Activated CD8-positive, alpha-beta T cell treated with anti-CD3 and anti-CD28 coated beads, Interleukin-2, amount 10 ng/mL, durations not matched to agents 7 days and 5 days (primary cell): ENCODE data around the gene KRTAP4-11. TPM values are rescaled to one million over a fixed set of nuclear protein-coding genes. Genes with fewer than 3 reads are reported as not detected.
"Not testable (repeated sequence)": the region's sequence is repeated elsewhere in the genome, so short reads cannot be mapped to it uniquely, and the experiment has no call there.

Experiments used
- ATAC-seq: fragments of 150-1000 bp; cut with Tn5 transposase; one replicate; pipeline ENCODE4 v1.10.0; 2021; ENCODE audit warnings: moderate library complexity
- CTCF ChIA-PET: fragments of 350-600 bp; sonication (Branson Sonifier 250); formaldehyde crosslinking; loops from one replicate; lab custom pipeline; 2021; ENCODE audit warnings: antibody characterized with exemption; lab: Charles Lee
- POLR2A ChIA-PET: fragments of 350-600 bp; sonication (Branson Sonifier 250); formaldehyde crosslinking; loops from one replicate; lab custom pipeline; 2021; ENCODE audit warnings: antibody characterized with exemption; lab: Charles Lee
- DNase-seq: peaks from one replicate; pipeline ENCODE4 v3.0.0-alpha.2; 2020
- H3K27ac Mint-ChIP-seq: one replicate; pipeline ENCODE4 v1.8.0; 2021; ENCODE audit warnings: mild to moderate bottlenecking, mixed read lengths
- H3K27me3 Mint-ChIP-seq: one replicate; pipeline ENCODE4 v1.8.0; 2021; ENCODE audit warnings: low read depth, mixed read lengths
- H3K36me3 Mint-ChIP-seq: one replicate; pipeline ENCODE4 v1.8.0; 2021; ENCODE audit warnings: low read depth, mixed read lengths
- H3K4me1 Mint-ChIP-seq: one replicate; pipeline ENCODE4 v1.8.0; 2021; ENCODE audit warnings: low read depth, mixed read lengths
- H3K4me3 Mint-ChIP-seq: one replicate; pipeline ENCODE4 v1.8.0; 2021; ENCODE audit warnings: mild to moderate bottlenecking, mixed read lengths
- H3K9me3 Mint-ChIP-seq: one replicate; pipeline ENCODE4 v1.8.0; 2022; ENCODE audit warnings: mixed read lengths; ENCODE audit not compliant: insufficient read depth
- total RNA-seq, 2 experiments: library from RNA; stranded (reverse); gene quantifications; one replicate each; pipeline ENCODE4 v1.2.3, GENCODE V29; 2021

The KRTAP4-11 gene
- total RNA-seq, 2 experiments from 2014 or later, result not detected

DNA sequence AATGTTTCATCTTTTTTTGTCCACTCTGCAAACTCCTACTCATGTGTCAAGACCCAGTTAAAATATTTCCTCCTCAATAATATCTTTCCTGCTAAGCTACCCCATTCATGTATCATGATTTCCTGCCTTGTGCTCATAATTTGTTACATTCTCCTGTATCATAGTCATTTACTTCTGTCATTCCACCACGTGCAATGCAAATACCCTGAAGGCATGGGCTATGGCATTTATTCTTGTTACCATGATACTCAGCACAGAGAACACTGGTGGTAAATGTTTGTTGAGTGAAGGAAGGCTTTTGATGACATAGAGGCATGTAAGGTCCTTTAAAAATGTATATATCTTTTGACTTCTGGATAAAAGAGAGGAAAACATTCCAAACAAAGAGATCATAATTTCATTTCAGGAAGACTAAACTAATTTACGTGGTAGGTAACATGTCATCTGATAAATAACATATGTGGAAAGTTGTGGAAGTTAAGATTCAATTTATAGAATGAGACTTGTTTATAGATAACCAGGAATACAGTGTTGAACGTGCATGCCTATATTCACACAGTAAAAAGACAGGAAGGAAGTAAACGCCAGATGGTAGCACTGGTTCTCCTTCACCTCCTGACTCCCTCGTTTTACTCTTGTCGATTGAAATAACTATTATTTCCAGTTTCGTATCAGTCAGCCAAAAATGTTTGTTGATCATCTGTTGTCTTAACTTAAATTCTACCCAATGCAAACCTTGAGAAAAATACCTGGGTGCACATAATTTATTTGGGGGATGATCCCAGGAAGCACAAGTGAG, 18.3 kb downstream of the KRTAP4-11 start:
- CTCF ChIA-PET, H3K9me3 Mint-ChIP-seq, H3K4me3 Mint-ChIP-seq, POLR2A ChIA-PET, H3K27ac Mint-ChIP-seq, DNase-seq, ATAC-seq, H3K36me3 Mint-ChIP-seq, H3K27me3 Mint-ChIP-seq, H3K4me1 Mint-ChIP-seq: not testable (repeated sequence)

DNA sequence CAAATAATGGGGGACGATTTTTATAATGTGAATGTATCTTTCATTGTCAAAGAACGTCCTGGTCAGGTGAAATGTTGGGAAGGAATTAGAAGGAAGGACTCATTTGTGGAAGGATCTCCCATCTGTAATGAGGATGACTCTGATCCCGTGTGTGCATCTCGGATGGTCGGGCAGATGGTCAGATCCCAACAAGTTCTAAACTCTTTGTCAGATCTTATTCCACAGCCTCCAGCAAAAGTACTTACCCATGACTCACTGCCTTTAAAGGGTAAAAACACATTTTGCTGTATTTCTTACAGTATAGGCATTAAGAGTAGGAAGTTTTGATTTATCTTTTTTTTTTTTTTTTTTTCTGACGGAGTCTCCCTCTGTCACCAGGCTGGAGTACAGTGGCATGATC, 19.7 kb downstream of the KRTAP4-11 start:
- H3K4me3 Mint-ChIP-seq, result no peak overlapping the region
- DNase-seq (no peak), ATAC-seq (no peak)
- POLR2A ChIA-PET, result no interaction called here
- peaks cover 8% of the 10 kb centered on the region for H3K27me3 Mint-ChIP-seq
- CTCF ChIA-PET, result no interaction called here
- no peaks in the 10 kb centered on the region for H3K9me3 Mint-ChIP-seq
- no peak overlapping the region for H3K27ac Mint-ChIP-seq
- no peaks in the 10 kb centered on the region for H3K4me1 Mint-ChIP-seq
- no peaks in the 10 kb centered on the region for H3K36me3 Mint-ChIP-seq

DNA sequence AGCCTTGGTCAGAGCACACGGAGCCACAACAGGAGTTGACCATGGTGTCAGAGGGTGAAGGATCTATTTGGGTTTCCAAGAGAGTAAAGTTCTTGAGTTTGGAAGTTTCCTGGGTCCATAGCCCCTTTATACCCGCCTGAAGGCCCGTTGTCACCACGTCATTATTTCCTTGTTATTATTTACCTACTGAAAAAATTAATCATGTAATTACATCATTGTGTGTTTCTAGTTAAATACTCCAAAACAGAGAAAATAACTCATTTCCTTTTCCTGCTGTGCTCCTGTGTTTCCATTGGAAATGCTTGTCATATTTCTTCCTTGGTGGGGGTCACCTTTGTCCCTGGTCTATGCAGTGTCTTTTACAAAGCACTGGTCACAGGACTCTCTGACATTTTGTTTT, 20.1 kb downstream of the KRTAP4-11 start, which contains the start of gene KRTAP4-8:
TSS of gene KRTAP4-8 (minus strand) at position 101 of the 400 bp plus-strand sequence. CDS start at position 43, 58 bp downstream.
- Mint-ChIP-seq H3K27me3 (peaks cover 8% of the 10 kb centered on the region), H3K27ac (no peak within 1 kb of the TSS), H3K9me3 (peaks cover 1% of the 10 kb centered on the region), H3K4me1 (no peaks in the 10 kb centered on the region), H3K36me3 (no peaks in the 10 kb centered on the region), H3K4me3 (no peak within 1 kb of the TSS)
- ATAC-seq (no peak), DNase-seq (no peak)
- ChIA-PET CTCF (no interaction called here), POLR2A (no interaction called here)

DNA sequence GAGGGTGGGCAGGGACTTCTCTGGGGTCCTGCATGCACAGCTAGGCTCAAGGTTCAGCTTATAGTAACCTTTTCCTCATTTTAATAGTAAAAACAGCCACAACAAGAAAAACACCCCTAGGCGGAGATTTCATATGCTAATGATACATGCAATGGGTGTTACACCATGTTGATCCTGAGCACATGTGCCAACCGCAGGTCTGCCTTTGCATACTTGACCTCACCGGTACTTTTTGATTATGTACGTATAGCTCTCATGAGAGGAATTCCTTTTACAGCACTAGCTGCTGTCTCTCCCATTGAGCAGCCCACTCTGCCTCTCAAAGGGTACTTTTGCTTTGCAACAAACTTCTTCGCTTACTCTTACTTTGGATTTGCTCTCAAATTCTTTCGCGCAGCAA, 22.1 kb downstream of the KRTAP4-11 start:
- CTCF ChIA-PET, result no interaction called here
- no peak overlapping the region for H3K4me3 Mint-ChIP-seq
- ATAC-seq (no peak), DNase-seq (no peak)
- no peak overlapping the region for H3K27ac Mint-ChIP-seq
- POLR2A ChIA-PET, result no interaction called here
- H3K36me3 Mint-ChIP-seq, result no peaks in the 10 kb centered on the region
- H3K4me1 Mint-ChIP-seq, result no peaks in the 10 kb centered on the region
- H3K9me3 Mint-ChIP-seq, result peaks cover 7% of the 10 kb centered on the region
- H3K27me3 Mint-ChIP-seq, result peaks cover 8% of the 10 kb centered on the region

DNA sequence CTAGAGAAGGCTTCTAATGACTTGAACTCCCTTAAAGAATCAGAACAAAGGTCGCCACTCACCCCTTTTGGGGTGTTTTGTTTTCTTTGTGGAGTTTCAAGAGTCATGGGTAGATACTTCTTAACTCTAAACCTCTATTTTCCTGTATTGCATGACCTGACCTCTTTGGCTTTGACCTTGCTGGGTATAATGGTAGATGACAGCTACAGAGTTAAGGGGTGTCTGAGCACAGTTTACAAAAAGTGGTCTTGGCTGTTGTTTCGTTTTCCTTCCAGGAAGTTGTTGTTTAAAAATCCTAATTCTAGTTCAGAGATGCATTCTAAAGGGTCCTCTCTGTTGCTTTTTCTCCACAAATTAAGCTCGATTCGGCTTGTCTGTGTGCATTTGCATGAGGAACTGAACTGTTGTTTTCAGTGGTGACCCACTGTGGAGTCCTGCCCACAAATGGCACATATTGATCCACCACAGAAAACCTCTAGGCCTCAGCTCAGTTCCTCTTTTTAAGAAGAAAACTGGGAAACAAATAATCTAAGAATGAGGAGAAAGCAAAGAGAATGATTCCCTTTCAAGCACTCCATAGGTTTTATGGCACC, 29.3 kb downstream of the KRTAP4-11 start:
- H3K27me3 Mint-ChIP-seq, H3K4me3 Mint-ChIP-seq, CTCF ChIA-PET: not testable (repeated sequence)

DNA sequence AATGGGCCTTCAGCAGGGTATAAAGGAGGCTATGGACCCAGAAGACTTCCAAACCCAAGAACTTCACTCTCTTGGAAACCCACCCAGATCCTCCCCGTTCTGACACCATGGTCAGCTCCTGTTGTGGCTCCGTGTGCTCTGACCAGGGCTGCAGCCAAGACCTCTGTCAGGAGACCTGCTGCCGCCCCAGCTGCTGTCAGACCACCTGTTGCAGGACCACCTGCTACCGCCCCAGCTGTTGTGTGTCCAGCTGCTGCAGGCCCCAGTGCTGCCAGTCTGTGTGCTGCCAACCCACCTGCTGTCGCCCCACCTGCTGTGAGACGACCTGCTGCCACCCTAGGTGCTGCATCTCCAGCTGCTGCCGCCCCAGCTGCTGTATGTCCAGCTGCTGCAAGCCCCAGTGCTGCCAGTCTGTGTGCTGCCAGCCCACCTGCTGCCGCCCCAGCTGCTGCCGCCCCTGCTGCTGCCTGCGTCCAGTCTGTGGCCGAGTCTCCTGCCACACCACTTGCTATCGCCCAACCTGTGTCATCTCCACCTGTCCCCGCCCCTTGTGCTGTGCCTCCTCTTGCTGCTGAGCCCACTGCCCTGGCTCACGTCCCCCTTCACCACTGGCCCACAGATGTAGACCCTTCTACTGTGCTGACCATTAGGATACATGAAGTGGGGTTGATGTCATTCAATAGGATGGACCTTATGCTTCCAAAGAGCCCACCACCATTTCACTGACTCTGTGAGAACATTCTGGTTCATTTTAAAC, 33.9 kb downstream of the KRTAP4-11 start, which contains the start of gene KRTAP4-7:
TSS of gene KRTAP4-7 (plus strand) at position 51 of the 757 bp plus-strand sequence. CDS start at position 108, 57 bp downstream.
- H3K36me3 Mint-ChIP-seq, POLR2A ChIA-PET, H3K4me1 Mint-ChIP-seq, CTCF ChIA-PET, ATAC-seq, DNase-seq, H3K9me3 Mint-ChIP-seq, H3K27me3 Mint-ChIP-seq, H3K4me3 Mint-ChIP-seq, H3K27ac Mint-ChIP-seq: not testable (repeated sequence)

More for the DNA sequence above, 29.3 kb downstream of the KRTAP4-11 start:
- H3K4me1 Mint-ChIP-seq, ATAC-seq, DNase-seq, H3K9me3 Mint-ChIP-seq, H3K36me3 Mint-ChIP-seq, H3K27ac Mint-ChIP-seq, POLR2A ChIA-PET: not testable (repeated sequence)

DNA sequence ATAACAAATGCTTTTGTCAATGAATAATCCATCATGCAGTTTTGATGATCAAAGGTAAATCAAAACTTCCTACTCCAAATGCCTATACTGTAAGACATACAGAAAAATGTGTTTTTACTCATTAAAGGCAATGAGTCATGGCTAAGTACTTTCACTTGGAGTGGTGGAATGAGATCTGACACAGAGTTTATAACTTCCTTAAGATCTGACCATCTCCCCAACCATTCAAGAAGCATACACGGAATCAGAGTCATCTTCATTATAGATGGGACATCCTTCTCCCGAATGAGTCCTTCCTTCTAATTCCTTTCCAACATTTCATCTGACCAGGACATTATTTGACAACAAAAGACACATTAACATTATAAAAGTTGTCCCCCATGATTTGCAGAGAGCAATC, 34.7 kb downstream of the KRTAP4-11 start:
- H3K36me3 Mint-ChIP-seq, H3K9me3 Mint-ChIP-seq, ATAC-seq, DNase-seq, H3K4me1 Mint-ChIP-seq, H3K27me3 Mint-ChIP-seq, CTCF ChIA-PET, POLR2A ChIA-PET, H3K4me3 Mint-ChIP-seq, H3K27ac Mint-ChIP-seq: not testable (repeated sequence)

DNA sequence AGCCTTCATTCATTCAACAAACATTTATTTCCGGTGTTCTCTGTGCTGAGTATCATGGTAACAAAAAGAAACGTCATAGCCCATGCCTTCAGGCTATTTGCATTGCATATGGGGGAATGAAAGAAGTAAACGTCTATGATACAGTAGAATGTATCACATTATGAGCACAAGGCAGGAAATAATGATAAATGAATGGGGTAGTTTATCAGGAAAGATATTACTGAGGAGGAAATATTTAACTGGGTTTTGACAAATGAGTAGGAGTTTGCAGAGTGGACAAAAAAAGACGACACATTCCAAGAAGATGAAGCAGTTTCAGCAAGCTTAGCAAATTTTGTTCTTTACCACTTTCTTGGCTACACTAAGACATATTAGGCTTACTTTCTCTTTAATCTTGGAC, 35.5 kb downstream of the KRTAP4-11 start:
- DNase-seq, result no peak
- no peak overlapping the region for H3K27ac Mint-ChIP-seq
- ATAC-seq, result no peak
- no peak overlapping the region for H3K4me3 Mint-ChIP-seq
- no peaks in the 10 kb centered on the region for H3K9me3 Mint-ChIP-seq
- CTCF ChIA-PET, result no interaction called here
- H3K36me3 Mint-ChIP-seq, result no peaks in the 10 kb centered on the region
- peaks cover 10% of the 10 kb centered on the region for H3K27me3 Mint-ChIP-seq
- no peaks in the 10 kb centered on the region for H3K4me1 Mint-ChIP-seq
- POLR2A ChIA-PET, result no interaction called here

DNA sequence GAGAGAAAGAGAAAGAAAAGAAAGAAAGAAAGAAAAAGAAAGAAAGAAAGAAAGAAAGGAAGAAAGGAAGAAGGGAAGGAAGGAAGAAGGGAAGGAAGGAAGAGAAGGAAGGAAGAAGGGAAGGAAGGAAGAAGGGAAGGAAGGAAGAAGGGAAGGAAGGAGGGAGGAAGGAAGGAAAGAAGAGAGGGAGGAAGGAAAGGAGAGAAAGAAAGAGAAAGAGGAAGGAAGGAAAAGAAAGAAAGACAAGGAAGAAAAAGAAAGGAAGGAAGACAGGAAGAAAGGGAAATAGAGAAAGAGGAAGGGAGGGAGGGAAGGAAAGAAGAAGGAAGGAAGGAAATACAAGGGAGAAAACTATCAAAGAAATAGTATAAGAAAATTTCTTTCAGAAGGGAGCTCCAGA, 41.4 kb downstream of the KRTAP4-11 start:
- Mint-ChIP-seq H3K4me3 (no peak overlapping the region), H3K4me1 (no peaks in the 10 kb centered on the region), H3K9me3 (no peaks in the 10 kb centered on the region), H3K27ac (no peak overlapping the region), H3K27me3 (peaks cover 14% of the 10 kb centered on the region), H3K36me3 (no peaks in the 10 kb centered on the region)
- DNase-seq (no peak), ATAC-seq (no peak)
- CTCF ChIA-PET, result no interaction called here
- POLR2A ChIA-PET, result no interaction called here

DNA sequence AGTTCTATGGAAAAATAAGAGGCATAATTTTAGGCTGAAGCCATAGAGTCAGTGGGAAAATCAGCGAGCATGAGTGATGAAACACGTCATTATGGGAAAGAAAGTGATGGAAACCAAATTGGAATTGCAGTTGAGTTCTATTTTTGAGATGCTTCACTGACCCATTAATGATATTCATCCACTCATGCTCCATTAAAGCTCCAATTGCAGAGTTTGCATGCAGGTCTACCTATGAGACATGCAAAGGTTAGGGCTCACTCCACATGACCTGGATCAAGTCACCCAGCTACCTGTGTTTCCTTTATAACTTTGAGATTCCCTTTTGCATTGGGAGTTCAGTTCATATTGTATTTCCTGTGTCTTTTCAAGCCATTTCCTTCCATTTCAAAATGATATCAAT, 44.5 kb downstream of the KRTAP4-11 start:
- DNase-seq (no peak), ATAC-seq (no peak)
- no peaks in the 10 kb centered on the region for H3K9me3 Mint-ChIP-seq
- ChIA-PET POLR2A (interaction anchor here (0.6 kb wide), 1 partner anchor 295 kb away, joined by 3 read pairs; no protein-coding TSS in a partner anchor), CTCF (interaction anchor here (1.1 kb wide), 1 partner anchor 115 kb away, joined by 3 read pairs; no protein-coding TSS in a partner anchor)
- peaks cover 2% of the 10 kb centered on the region for H3K4me1 Mint-ChIP-seq
- H3K27ac Mint-ChIP-seq, result no peak overlapping the region
- H3K36me3 Mint-ChIP-seq, result no peaks in the 10 kb centered on the region
- no peak overlapping the region for H3K4me3 Mint-ChIP-seq
- H3K27me3 Mint-ChIP-seq, result peaks cover 12% of the 10 kb centered on the region

DNA sequence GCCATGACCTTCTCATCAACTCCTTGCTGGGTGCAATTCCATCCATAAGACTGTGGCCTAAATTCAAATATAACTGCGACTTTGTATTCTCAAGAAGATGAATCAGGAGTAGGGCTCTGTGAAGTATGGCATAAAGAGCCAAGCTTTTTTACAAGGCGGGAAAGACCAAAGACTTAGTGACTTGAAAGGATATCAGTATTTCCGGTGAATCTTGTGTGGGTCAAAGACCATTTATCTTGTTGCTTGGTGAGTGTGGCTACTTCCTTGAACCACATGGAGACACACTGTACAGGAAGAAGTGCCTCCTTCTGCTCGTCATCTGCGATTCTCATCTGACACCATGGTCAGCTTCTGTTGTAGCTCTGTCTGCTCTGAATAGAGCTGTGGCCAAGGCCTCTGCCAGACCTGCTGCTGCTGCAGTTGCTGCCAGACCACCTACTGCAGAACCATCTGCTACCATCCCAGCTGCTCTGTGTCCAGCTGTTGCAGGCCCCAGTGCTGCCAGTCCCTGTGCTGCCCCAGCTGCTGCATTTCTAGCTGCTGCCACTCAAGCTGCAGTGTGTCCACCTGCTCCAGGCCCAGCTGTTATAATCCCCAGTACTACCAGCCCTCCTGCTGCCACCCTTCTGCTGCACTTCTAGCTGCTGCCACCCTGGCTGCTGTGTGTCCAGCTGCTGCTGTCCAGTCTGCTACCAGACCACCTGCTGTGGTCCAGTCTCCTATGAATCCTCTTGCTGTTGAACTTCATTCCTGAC, 46.4 kb downstream of the KRTAP4-11 start:
- no peaks in the 10 kb centered on the region for H3K9me3 Mint-ChIP-seq
- peaks cover 6% of the 10 kb centered on the region for H3K27me3 Mint-ChIP-seq
- no peak overlapping the region for H3K27ac Mint-ChIP-seq
- no peak overlapping the region for H3K4me3 Mint-ChIP-seq
- no peaks in the 10 kb centered on the region for H3K36me3 Mint-ChIP-seq
- peaks cover 2% of the 10 kb centered on the region for H3K4me1 Mint-ChIP-seq
- POLR2A ChIA-PET, result no interaction called here
- DNase-seq (no peak), ATAC-seq (no peak)
- CTCF ChIA-PET, result no interaction called here
